GM12878 (cell line): Measurements from ENCODE around the gene FADS3. TPM values are rescaled to one million over a fixed set of nuclear protein-coding genes. Genes with fewer than 3 reads are reported as not detected.
A peak's percentile ranks its signal among the peaks of the same experiment; 100 is the strongest.

Experiments used
- ATAC-seq: fragments of 200-7000 bp; cut with Tn5 transposase; 3 replicates; pipeline ENCODE4 v1.9.1; 2020; ENCODE audit warnings: mild to moderate bottlenecking, moderate library complexity
- BruUV-seq: library from RNA; stranded (reverse); fragments of 400-500 nt; replicated peaks from 2 replicates; lab custom pipeline; 2021; lab: Mats Ljungman, UMichigan
- CTCF ChIA-PET: fragments of 300-600 bp; sonication (Branson Sonifier 250); formaldehyde crosslinking; extraction: SDS; loops from one replicate; lab custom pipeline; 2021; ENCODE audit warnings: inconsistent platforms; lab: Yijun Ruan, JAX
- POLR2A ChIA-PET: fragments of 350-600 bp; formaldehyde crosslinking; extraction: SDS; loops from one replicate; lab custom pipeline; 2021; ENCODE audit warnings: inconsistent platforms; lab: Charles Lee
- RAD21 ChIA-PET: fragments of 300-600 bp; sonication (Branson Sonifier 250); formaldehyde crosslinking; loops from one replicate; lab custom pipeline; 2023; ENCODE audit warnings: antibody characterized with exemption; ENCODE audit not compliant: unreplicated experiment; lab: Charles Lee
- SMC1A ChIA-PET: fragments of 300-600 bp; sonication (Branson Sonifier 250); formaldehyde crosslinking; loops from one replicate; lab custom pipeline; 2023; ENCODE audit not compliant: unreplicated experiment, uncharacterized antibody; lab: Charles Lee
- DNase-seq: peaks from one replicate; pipeline ENCODE4 v3.0.0-alpha.2; 2011; ENCODE audit warnings: low read depth, low spot score
- FAIRE-seq: peaks from 3 replicates; lab custom pipeline; 2011; peaks lifted over from hg19 to GRCh38; lab: Jason Lieb, UNC
- H2AFZ ChIP-seq: 2 replicates; pipeline ENCODE4 v1.6.0; 2011; ENCODE audit warnings: low read depth, low read length, control low read depth; ENCODE audit not compliant: control insufficient read depth
- H3K27ac ChIP-seq: 2 replicates; pipeline ENCODE4 v1.5.1; 2011; ENCODE audit warnings: control low read depth; ENCODE audit not compliant: control insufficient read depth, insufficient read depth
- H3K27me3 ChIP-seq, 2 experiments: replicated peaks in 1 of 2; 2 replicates each; pipeline versions ENCODE4 v1.6.0 to v1.6.1; 2011; ENCODE audit warnings: low read length in 1 of 2; ENCODE audit not compliant: control insufficient read depth in 2 of 2, insufficient read depth in 2 of 2
- H3K36me3 ChIP-seq, 2 experiments: 2 replicates each; pipeline ENCODE4 v1.5.1; 2011; ENCODE audit warnings: low read length in 1 of 2; ENCODE audit not compliant: control insufficient read depth in 2 of 2, insufficient read depth in 2 of 2
- H3K4me1 ChIP-seq: 2 replicates; pipeline ENCODE4 v1.6.1; 2011; ENCODE audit warnings: mild to moderate bottlenecking, low read length, moderate library complexity, mixed read lengths; ENCODE audit not compliant: control insufficient read depth, insufficient read depth
- H3K4me2 ChIP-seq: 2 replicates; pipeline ENCODE4 v1.6.0; 2011; ENCODE audit warnings: control low read depth; ENCODE audit not compliant: control insufficient read depth, insufficient read depth
- H3K4me3 ChIP-seq: fragments of 200-600 bp; sonication (generic); 2 replicates; pipeline ENCODE4 v1.5.1; 2016
- H3K79me2 ChIP-seq: 2 replicates; pipeline ENCODE4 v1.6.0; 2011; ENCODE audit warnings: low read length; ENCODE audit not compliant: control insufficient read depth, insufficient read depth
- H3K9ac ChIP-seq: 2 replicates; pipeline ENCODE4 v1.8.0; 2011; ENCODE audit warnings: low read length, control low read depth, mixed read lengths; ENCODE audit not compliant: control insufficient read depth, insufficient read depth
- H3K9me3 ChIP-seq: replicated peaks from 3 replicates; pipeline ENCODE4 v1.5.1; 2011; ENCODE audit warnings: mild to moderate bottlenecking, low read length; ENCODE audit not compliant: control insufficient read depth, insufficient read depth
- H4K20me1 ChIP-seq: 2 replicates; pipeline ENCODE4 v1.6.0; 2011; ENCODE audit not compliant: control insufficient read depth, insufficient read depth
- CREM ChIP-seq: IDR thresholded peaks from 2 replicates; pipeline ENCODE4 v1.6.1; 2014; ENCODE audit warnings: antibody characterized with exemption, low read depth
- IKZF1 ChIP-seq: fragments of 450-650 bp; conservative IDR thresholded peaks from 2 replicates; pipeline ENCODE4 v1.6.1; 2017; ENCODE audit warnings: antibody characterized with exemption, mild to moderate bottlenecking
- MTA3 ChIP-seq: IDR thresholded peaks from 2 replicates; pipeline ENCODE4 v1.6.1; 2012; ENCODE audit warnings: low read length, inconsistent platforms, borderline replicate concordance
- POU2F2 ChIP-seq: IDR thresholded peaks from 3 replicates; pipeline ENCODE4 v1.6.1; 2011; ENCODE audit warnings: low read depth, mild to moderate bottlenecking, low read length, borderline replicate concordance
- SP1 ChIP-seq: IDR thresholded peaks from one replicate; pipeline ENCODE4 v1.6.1; 2011; ENCODE audit warnings: low read depth, low read length
- WGBS: methylation state at CpG from one replicate; pipeline ENCODE4 v1.1.6; 2016; ENCODE audit warnings: low lambda C conversion rate; ENCODE audit not compliant: insufficient replicate concordance, insufficient coverage; ENCODE audit errors: missing lambda C conversion rate; 5-methylcytosine and 5-hydroxymethylcytosine counted together
- in situ Hi-C: fragments of 300-500 bp; cut with MboI; formaldehyde crosslinking; loops from 9 replicates; pipeline ENCODE4 v1.14.3; 2018; ENCODE audit warnings: mixed read lengths
- intact Hi-C: fragments of 100-400 bp; cut with micrococcal nuclease; formaldehyde crosslinking; loops from one replicate; pipeline ENCODE4 v1.14.2; 2022; ENCODE audit not compliant: unreplicated experiment
- polyA plus RNA-seq, 11 experiments: library from polyadenylated mRNA; depleted of rRNA in 4 of 11; unstranded in 6 of 11; stranded (reverse) in 5 of 11; fragments of >200 nt; fragmentation: Nextera tagmentation in 4 of 11; fragmentation: Illumina TruSeq in 1 of 11; extraction: Ambion mirVana in 4 of 11; extraction: Trizol in 1 of 11; gene quantifications; 1 replicate in 1 of 11; 2 replicates in 10 of 11; pipeline versions ENCODE4 v1.2.1 to v1.2.3, GENCODE V29; 2011 to 2016; ENCODE audit warnings: inconsistent platforms in 2 of 11, missing spikeins in 2 of 11, low read depth in 1 of 11
- total RNA-seq, 4 experiments: library from RNA; depleted of rRNA in 3 of 4; stranded (reverse); fragments of >200 nt in 3 of 4; fragmentation: Illumina TruSeq in 1 of 4; extraction: Trizol in 1 of 4; gene quantifications; 2 replicates each; pipeline versions ENCODE4 v1.2.1 to v1.2.3, GENCODE V29; 2013 to 2021
- TF ChIP-seq, protein P1 (sequence below): fragments of 450-650 bp; IDR thresholded peaks from 2 replicates; pipeline ENCODE4 v1.6.1; 2016; ENCODE audit warnings: mild to moderate bottlenecking
- TF ChIP-seq, protein P2 (sequence below): fragments of 450-650 bp; IDR thresholded peaks from 2 replicates; pipeline ENCODE4 v1.6.1; 2014; ENCODE audit warnings: mild to moderate bottlenecking

Gene FADS3
- total and polyA plus RNA-seq, 10 of the 15 experiments (the other 5 are each of a cell fraction or from before 2014, with no cell fraction given): 0.23 to 8.1 (median 4.2) TPM

DNA sequence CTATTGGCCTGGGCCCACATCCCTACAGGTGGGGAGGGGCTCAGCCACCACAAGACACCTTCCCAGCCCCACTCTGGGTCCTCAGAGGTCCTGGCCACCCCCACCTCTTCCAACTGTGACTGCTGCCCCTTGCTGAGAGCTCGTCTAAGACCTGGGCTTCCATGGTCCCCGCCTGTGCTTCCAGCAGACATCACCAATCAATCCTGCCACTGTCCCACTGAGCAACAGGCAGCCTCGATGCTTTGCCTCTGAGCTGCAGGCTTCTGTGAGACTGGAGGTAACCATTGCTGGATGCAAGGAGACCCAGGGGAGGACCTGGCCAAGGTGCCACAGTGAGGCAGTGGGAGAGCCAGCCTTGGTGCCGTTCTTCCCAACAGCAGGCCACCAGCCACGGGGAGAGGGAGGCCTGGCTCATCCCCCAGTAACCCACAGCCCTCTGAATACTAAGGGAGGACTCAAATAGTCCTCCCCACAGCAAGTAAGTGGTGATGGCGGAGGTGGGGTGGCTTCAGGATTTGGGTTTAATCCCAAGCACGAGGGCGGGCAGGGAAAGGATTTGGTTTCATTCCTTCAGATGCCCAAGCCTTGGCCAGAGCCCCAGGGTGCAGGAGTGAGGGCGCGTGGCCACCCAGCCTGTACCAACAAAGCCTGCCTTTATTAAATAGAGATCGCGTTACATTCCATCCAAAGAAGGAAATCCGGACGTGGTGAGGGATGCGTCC, 5.5 kb upstream of the FADS3 start:
- in situ Hi-C loops: loop anchor here (5.0 kb wide), 3 partner anchors 100 to 210 kb away; no protein-coding TSS in a partner anchor
- H3K79me2 ChIP-seq: no peaks in the 10 kb centered on the region
- ChIA-PET RAD21 (interaction anchor here (1.4 to 9.3 kb wide), 5 partner anchors 17 to 211 kb away, joined by 3 to 175 read pairs (median 63); no protein-coding TSS in a partner anchor), SMC1A (interaction anchor here (1.1 to 11.0 kb wide), 8 partner anchors 51 to 211 kb away, joined by 3 to 168 read pairs (median 6); partner anchors contain the start of genes FEN1 and TMEM258), POLR2A (no interaction called here), CTCF (interaction anchor here (0.6 to 11.4 kb wide), 22 partner anchors 7 to 212 kb away, joined by 3 to 321 read pairs (median 13); partner anchors contain the start of genes BEST1, FEN1 and TMEM258)
- no peaks in the 10 kb centered on the region; a peak in 1 of 4 replicates for H3K27me3 ChIP-seq
- ATAC-seq: no peak
- H3K4me2 ChIP-seq: no peak overlapping the region
- no peak overlapping the region for H3K4me3 ChIP-seq
- BruUV-seq: no TSS peak
- no peaks in the 10 kb centered on the region for H3K36me3 ChIP-seq
- H4K20me1 ChIP-seq: no peaks in the 10 kb centered on the region
- intact Hi-C loops: loop anchor here (1.0 kb wide), 3 partner anchors 100 to 185 kb away; no protein-coding TSS in a partner anchor
- WGBS: 57% methylated on average over 15 of the region's 15 CpGs
- no peak for DNase-seq
- no peaks in the 10 kb centered on the region for H3K9me3 ChIP-seq
- H3K27ac ChIP-seq: no peak overlapping the region
- no peak overlapping the region for H3K9ac ChIP-seq
- H2AFZ ChIP-seq: no peak overlapping the region
- H3K4me1 ChIP-seq: no peaks in the 10 kb centered on the region
- no peak for FAIRE-seq
- TF ChIP-seq MTA3: no peak
- TF ChIP-seq, protein P1, sequence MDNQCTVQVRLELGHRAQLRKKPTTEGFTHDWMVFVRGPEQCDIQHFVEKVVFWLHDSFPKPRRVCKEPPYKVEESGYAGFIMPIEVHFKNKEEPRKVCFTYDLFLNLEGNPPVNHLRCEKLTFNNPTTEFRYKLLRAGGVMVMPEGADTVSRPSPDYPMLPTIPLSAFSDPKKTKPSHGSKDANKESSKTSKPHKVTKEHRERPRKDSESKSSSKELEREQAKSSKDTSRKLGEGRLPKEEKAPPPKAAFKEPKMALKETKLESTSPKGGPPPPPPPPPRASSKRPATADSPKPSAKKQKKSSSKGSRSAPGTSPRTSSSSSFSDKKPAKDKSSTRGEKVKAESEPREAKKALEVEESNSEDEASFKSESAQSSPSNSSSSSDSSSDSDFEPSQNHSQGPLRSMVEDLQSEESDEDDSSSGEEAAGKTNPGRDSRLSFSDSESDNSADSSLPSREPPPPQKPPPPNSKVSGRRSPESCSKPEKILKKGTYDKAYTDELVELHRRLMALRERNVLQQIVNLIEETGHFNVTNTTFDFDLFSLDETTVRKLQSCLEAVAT: 0 out of 2 replicates have a peak, but pooled peaks have one; percentile 35

DNA sequence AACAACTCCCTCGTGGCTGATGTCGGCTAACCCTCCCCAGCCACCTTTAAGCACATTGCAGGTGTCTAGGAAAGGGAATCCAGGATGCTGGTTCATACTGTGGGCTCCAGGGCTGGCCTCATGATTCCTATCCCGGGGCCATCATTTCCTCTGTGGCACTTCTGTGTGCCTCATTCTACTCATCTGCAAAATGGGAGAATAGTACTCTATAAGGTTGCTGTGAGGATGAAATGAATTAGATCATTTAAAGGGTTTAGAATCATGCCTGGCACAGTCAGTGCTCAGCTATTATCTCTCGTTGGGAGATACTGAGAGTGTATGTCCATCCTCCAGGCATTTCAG, 4.3 kb upstream of the FADS3 start:
- no peak overlapping the region for H3K9ac ChIP-seq
- peaks cover 2% of the 10 kb centered on the region for H3K4me1 ChIP-seq
- RAD21 ChIA-PET: interaction anchor here (5.3 to 9.3 kb wide), 4 partner anchors 51 to 212 kb away, joined by 58 to 175 read pairs (median 64); no protein-coding TSS in a partner anchor
- intact Hi-C loops (no loop called here), in situ Hi-C loops (loop anchor here (5.0 kb wide), 3 partner anchors 98 to 212 kb away; no protein-coding TSS in a partner anchor)
- CTCF ChIA-PET: interaction anchor here (0.9 to 11.4 kb wide), 11 partner anchors 12 to 214 kb away, joined by 3 to 321 read pairs (median 38); partner anchors contain the start of gene BEST1
- ATAC-seq: no peak
- H4K20me1 ChIP-seq: no peaks in the 10 kb centered on the region
- no peaks in the 10 kb centered on the region for H3K36me3 ChIP-seq
- TF ChIP-seq SP1 (no peak), IKZF1 (no peak), POU2F2 (no peak), CREM (no peak)
- TF ChIP-seq, protein P1: no peak
- TF ChIP-seq, protein P2, sequence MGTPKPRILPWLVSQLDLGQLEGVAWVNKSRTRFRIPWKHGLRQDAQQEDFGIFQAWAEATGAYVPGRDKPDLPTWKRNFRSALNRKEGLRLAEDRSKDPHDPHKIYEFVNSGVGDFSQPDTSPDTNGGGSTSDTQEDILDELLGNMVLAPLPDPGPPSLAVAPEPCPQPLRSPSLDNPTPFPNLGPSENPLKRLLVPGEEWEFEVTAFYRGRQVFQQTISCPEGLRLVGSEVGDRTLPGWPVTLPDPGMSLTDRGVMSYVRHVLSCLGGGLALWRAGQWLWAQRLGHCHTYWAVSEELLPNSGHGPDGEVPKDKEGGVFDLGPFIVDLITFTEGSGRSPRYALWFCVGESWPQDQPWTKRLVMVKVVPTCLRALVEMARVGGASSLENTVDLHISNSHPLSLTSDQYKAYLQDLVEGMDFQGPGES: no peak
- TF ChIP-seq, all 136 proteins: peak for 0
- Histone ChIP-seq H3K27ac (no peak overlapping the region), H3K9me3 (no peaks in the 10 kb centered on the region), H3K27me3 (no peaks in the 10 kb centered on the region), H3K79me2 (no peaks in the 10 kb centered on the region), H2AFZ (no peak overlapping the region), H3K4me3 (no peak overlapping the region), H3K4me2 (no peak overlapping the region)
- no peak for FAIRE-seq
- 23% methylated on average over 4 of the region's 4 CpGs for WGBS
- ChIA-PET SMC1A (interaction anchor here (1.3 to 11.0 kb wide), 5 partner anchors 52 to 212 kb away, joined by 3 to 168 read pairs (median 40); no protein-coding TSS in a partner anchor), POLR2A (no interaction called here)
- DNase-seq: no peak
- no TSS peak for BruUV-seq
